WTC11 (cell line): Measurements from ENCODE around the gene NCAPG.

Source experiments
- ATF6 ChIP-seq: sonication (generic); formaldehyde crosslinking; IDR thresholded peaks from 2 replicates; pipeline ENCODE4 v1.8.1; 2023; ENCODE audit warnings: mild to moderate bottlenecking, missing genetic modification reagents
- CTCF ChIP-seq: fragments of 200-600 bp; IDR thresholded peaks from 2 replicates; pipeline ENCODE4 v1.8.0; 2022; ENCODE audit warnings: antibody characterized with exemption
- NR2C2 ChIP-seq: sonication (generic); formaldehyde crosslinking; IDR thresholded peaks from 2 replicates; pipeline ENCODE4 v1.8.0; 2022; ENCODE audit warnings: mild to moderate bottlenecking, missing genetic modification reagents
- ZBTB43 ChIP-seq: sonication (generic); formaldehyde crosslinking; IDR thresholded peaks from 2 replicates; pipeline ENCODE4 v1.8.1; 2023; ENCODE audit warnings: mild to moderate bottlenecking, missing genetic modification reagents
- ZNF263 ChIP-seq: sonication (generic); formaldehyde crosslinking; IDR thresholded peaks from 2 replicates; pipeline ENCODE4 v1.8.1; 2022; ENCODE audit warnings: low read depth, mild to moderate bottlenecking, moderate library complexity, missing genetic modification reagents
- TF ChIP-seq, protein P1 (sequence below): sonication (generic); formaldehyde crosslinking; IDR thresholded peaks from 2 replicates; pipeline ENCODE4 v1.8.0; 2022; ENCODE audit warnings: mild to moderate bottlenecking, missing genetic modification reagents

- TF ChIP-seq CTCF (no peak), ZNF263 (no peak), ZBTB43 (CRISPR knock-in tag) (no peak), NR2C2 (CRISPR knock-in tag) (no peak), ATF6 (CRISPR knock-in tag) (no peak)
- TF ChIP-seq, protein P1, sequence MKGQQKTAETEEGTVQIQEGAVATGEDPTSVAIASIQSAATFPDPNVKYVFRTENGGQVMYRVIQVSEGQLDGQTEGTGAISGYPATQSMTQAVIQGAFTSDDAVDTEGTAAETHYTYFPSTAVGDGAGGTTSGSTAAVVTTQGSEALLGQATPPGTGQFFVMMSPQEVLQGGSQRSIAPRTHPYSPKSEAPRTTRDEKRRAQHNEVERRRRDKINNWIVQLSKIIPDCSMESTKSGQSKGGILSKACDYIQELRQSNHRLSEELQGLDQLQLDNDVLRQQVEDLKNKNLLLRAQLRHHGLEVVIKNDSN, result no peak
Observed at GRCh38 chr4:17811078-17811603, 362 bp downstream of the NCAPG start.
